H1 (cell line): ENCODE results near the gene LRRC4. TPM values are rescaled to one million over a fixed set of nuclear protein-coding genes. Genes with fewer than 3 reads are reported as not detected.

Experiments
- ASH2L ChIP-seq: fragments of 200-600, 300-600 bp; sonication (generic); IDR thresholded peaks from one replicate; pipeline ENCODE4 v1.7.1; 2017; ENCODE audit warnings: low read length
- CTBP2 ChIP-seq: IDR thresholded peaks from 2 replicates; pipeline ENCODE4 v1.7.0; 2011; ENCODE audit warnings: borderline replicate concordance, mild to moderate bottlenecking, moderate library complexity, mixed read lengths, low read length; ENCODE audit not compliant: insufficient read depth, insufficient read length
- JUND ChIP-seq: IDR thresholded peaks from 2 replicates; pipeline ENCODE4 v1.6.1; 2011; ENCODE audit warnings: mild to moderate bottlenecking, improper control_type of control experiment, low read length
- PHF8 ChIP-seq: fragments of 200-600 bp; sonication (generic); conservative IDR thresholded peaks from 2 replicates; pipeline ENCODE4 v1.7.1; 2012; ENCODE audit warnings: low read depth, mild to moderate bottlenecking, inconsistent platforms, low read length, moderate library complexity
- POU5F1 ChIP-seq: IDR thresholded peaks from 2 replicates; pipeline ENCODE4 v1.6.1; 2011; ENCODE audit warnings: low read depth, mild to moderate bottlenecking, low read length, moderate library complexity
- RAD21 ChIP-seq, 2 experiments: IDR thresholded peaks in 1 of 2; conservative IDR thresholded peaks in 1 of 2; 2 replicates each; pipeline ENCODE4 v1.6.1; 2011; ENCODE audit warnings: low read depth in 2 of 2, low read length in 2 of 2, improper control_type of control experiment in 1 of 2, inconsistent platforms in 1 of 2, mild to moderate bottlenecking in 1 of 2, moderate library complexity in 1 of 2
- TEAD4 ChIP-seq: IDR thresholded peaks from 2 replicates; pipeline ENCODE4 v1.6.1; 2012; ENCODE audit warnings: low read depth, low read length, inconsistent platforms, mixed read lengths
- ZNF274 ChIP-seq: IDR thresholded peaks from 2 replicates; pipeline ENCODE4 v1.7.0; 2012; ENCODE audit warnings: low read length, borderline replicate concordance; ENCODE audit errors: extremely low read depth
- polyA plus RNA-seq, 7 experiments: library from polyadenylated mRNA; depleted of rRNA in 3 of 7; stranded (reverse) in 5 of 7; unstranded in 2 of 7; fragments of >200 nt in 5 of 7; fragments of 200-250 nt in 2 of 7; gene quantifications; 1 replicate in 5 of 7; 2 replicates in 1 of 7; 4 replicates in 1 of 7; pipeline versions ENCODE4 v1.2.1 to v1.2.3, GENCODE V29; 2011 to 2013; ENCODE audit warnings: missing spikeins in 2 of 7, mixed read lengths in 2 of 7
- total RNA-seq: library from RNA; stranded (reverse); fragmentation: NEBNext Ultra II Directional; extraction: Animal tissue kit (Norgen Biotek cat#: 25700); gene quantifications from 2 replicates; pipeline ENCODE4 v1.2.1, GENCODE V29; 2021
- TF ChIP-seq, protein P1 (sequence below): IDR thresholded peaks from 2 replicates; pipeline ENCODE4 v1.6.1; 2011; ENCODE audit warnings: low read length, improper control_type of control experiment

Gene LRRC4
- total and polyA plus RNA-seq, 2 of the 8 experiments (the other 6 are each of a cell fraction or from before 2014, with no cell fraction given) = 13.4 to 16.4 TPM

DNA sequence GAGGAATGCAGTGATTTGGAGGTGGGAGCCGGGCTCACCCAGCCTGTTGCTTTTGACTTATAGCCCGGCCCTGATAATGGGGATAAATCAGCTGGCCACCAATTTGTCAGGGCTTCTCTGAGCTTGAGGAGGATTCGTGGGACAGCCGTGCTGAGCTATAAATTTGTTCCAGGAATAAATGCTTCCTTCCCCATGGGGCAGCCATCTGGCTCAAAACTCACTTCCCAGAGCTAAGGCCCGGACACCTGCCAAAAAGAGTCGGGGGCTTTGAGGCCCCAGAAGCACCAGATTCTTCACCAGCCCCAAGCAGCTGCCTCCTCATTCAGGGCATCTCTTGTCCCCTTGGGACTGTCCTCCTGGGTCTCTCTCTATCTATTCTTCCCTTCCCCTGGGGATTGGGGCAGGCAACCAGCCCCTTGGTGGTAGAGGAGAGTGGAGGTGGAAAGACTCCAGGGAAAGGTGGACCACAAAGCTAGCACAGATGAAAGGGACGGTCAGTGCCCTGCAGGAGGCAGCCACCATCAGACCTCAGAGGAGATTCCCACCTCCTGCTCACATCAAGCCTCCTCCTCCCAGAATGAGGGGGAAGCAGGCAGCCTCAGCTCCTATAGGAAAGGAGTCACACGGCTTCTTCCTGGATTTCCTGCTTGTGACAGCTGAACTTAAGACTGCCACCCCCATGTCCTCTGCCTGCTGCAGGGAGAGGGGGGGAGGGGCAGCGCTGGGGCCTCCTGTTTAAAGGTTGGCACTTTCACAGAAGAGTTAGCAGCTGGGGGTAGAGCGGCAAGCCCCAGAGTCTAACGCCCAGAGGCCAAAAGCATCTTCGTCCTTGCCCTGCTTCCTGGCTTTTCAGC lies 44.2 kb upstream of the LRRC4 start (continued):
- TF ChIP-seq, protein P1, sequence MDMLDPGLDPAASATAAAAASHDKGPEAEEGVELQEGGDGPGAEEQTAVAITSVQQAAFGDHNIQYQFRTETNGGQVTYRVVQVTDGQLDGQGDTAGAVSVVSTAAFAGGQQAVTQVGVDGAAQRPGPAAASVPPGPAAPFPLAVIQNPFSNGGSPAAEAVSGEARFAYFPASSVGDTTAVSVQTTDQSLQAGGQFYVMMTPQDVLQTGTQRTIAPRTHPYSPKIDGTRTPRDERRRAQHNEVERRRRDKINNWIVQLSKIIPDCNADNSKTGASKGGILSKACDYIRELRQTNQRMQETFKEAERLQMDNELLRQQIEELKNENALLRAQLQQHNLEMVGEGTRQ = no peak
- TF ChIP-seq ASH2L = no peak
- TF ChIP-seq TEAD4 = no peak
- no peak for TF ChIP-seq JUND
- TF ChIP-seq CTBP2 = no peak
- no peak for TF ChIP-seq RAD21 (IDR thresholded peaks at IDR 0.05 in 1 of 2, conservative IDR thresholded peaks at IDR 0.05 in 1 of 2; ENCODE audit: low read depth in 2 of 2, low read length in 2 of 2)
- TF ChIP-seq PHF8 = no peak
- no peak for TF ChIP-seq ZNF274
- TF ChIP-seq POU5F1 = no peak
